GM21528 (cell line): ENCODE measurements around the gene CBX6.

Experiments
- ATAC-seq: cut with Tn5 transposase; IDR thresholded peaks from one replicate; pipeline ENCODE4 v1.9.1; 2021; ENCODE audit warnings: mild to moderate bottlenecking, moderate library complexity; ENCODE audit not compliant: unreplicated experiment, low FRiP score

The CBX6 gene

GRCh38 chr22:38843201-38843656 lies 28.8 kb downstream of the CBX6 start:
- no peak for ATAC-seq

- no peak for ATAC-seq
These were observed 29.4 kb downstream of the CBX6 start for GRCh38 chr22:38842512-38843200.

- ATAC-seq = no peak
These were observed 30.4 kb downstream of the CBX6 start for GRCh38 chr22:38841635-38842034.

GRCh38 chr22:38841211-38841610 lies 30.8 kb downstream of the CBX6 start:
- ATAC-seq = no peak

GRCh38 chr22:38840129-38840528 lies 31.9 kb downstream of the CBX6 start:
- ATAC-seq = no peak

- no peak for ATAC-seq
These were observed 32.3 kb downstream of the CBX6 start for GRCh38 chr22:38839686-38840085.

GRCh38 chr22:38837414-38837928 lies 34.5 kb downstream of the CBX6 start:
- ATAC-seq = no peak

GRCh38 chr22:38835888-38836301 lies 36.1 kb downstream of the CBX6 start:
- no peak for ATAC-seq

GRCh38 chr22:38834991-38835390 lies 37.0 kb downstream of the CBX6 start:
- no peak for ATAC-seq

GRCh38 chr22:38834215-38834953 lies 37.6 kb downstream of the CBX6 start:
- no peak for ATAC-seq

- ATAC-seq = no peak
These were observed 39.0 kb downstream of the CBX6 start for GRCh38 chr22:38833061-38833460.

GRCh38 chr22:38832005-38832978 lies 39.7 kb downstream of the CBX6 start:
- no peak for ATAC-seq

GRCh38 chr22:38831166-38831945 lies 40.7 kb downstream of the CBX6 start:
- ATAC-seq = no peak

- no peak for ATAC-seq
These were observed 41.2 kb downstream of the CBX6 start for GRCh38 chr22:38830845-38831108.

GRCh38 chr22:38830026-38830844 lies 41.8 kb downstream of the CBX6 start:
- no peak for ATAC-seq

GRCh38 chr22:38829485-38829884 lies 42.5 kb downstream of the CBX6 start:
- ATAC-seq = no peak

- ATAC-seq = no peak
These were observed 43.3 kb downstream of the CBX6 start for GRCh38 chr22:38828616-38829205.

- no peak for ATAC-seq
These were observed 43.8 kb downstream of the CBX6 start for GRCh38 chr22:38828191-38828590.

GRCh38 chr22:38827510-38827909 lies 44.5 kb downstream of the CBX6 start:
- no peak for ATAC-seq
